Measurements from ENCODE around the gene DDI2. TPM values are rescaled to one million over a fixed set of nuclear protein-coding genes. Genes with fewer than 3 reads are reported as not detected.

DDI2 gene
- total and polyA plus RNA-seq, 2 experiments from 2014 or later = 5.6 to 27.4 TPM

GRCh38 chr1:15592285-15592684 lies 25.0 kb upstream of the DDI2 start:
- Histone ChIP-seq H3K4me3 (no peak overlapping the region), H3K4me1 (ENCODE audit: insufficient read depth) (no peaks in the 10 kb centered on the region), H3K27ac (no peak overlapping the region), H3K79me2 (no peaks in the 10 kb centered on the region), H2AFZ (no peak overlapping the region), H4K20me1 (ENCODE audit: insufficient read depth, poor library complexity, severe bottlenecking) (no peaks in the 10 kb centered on the region), H3K4me2 (no peak overlapping the region), H3K27me3 (no peaks in the 10 kb centered on the region), H3K9me3 (ENCODE audit: low read depth) (no peaks in the 10 kb centered on the region), H3K9me2 (replicated peaks; ENCODE audit: insufficient read depth) (no peaks in the 10 kb centered on the region), H3K36me3 (replicated peaks; ENCODE audit: insufficient read depth, low read depth) (no peaks in the 10 kb centered on the region)
- TF ChIP-seq, protein P1, sequence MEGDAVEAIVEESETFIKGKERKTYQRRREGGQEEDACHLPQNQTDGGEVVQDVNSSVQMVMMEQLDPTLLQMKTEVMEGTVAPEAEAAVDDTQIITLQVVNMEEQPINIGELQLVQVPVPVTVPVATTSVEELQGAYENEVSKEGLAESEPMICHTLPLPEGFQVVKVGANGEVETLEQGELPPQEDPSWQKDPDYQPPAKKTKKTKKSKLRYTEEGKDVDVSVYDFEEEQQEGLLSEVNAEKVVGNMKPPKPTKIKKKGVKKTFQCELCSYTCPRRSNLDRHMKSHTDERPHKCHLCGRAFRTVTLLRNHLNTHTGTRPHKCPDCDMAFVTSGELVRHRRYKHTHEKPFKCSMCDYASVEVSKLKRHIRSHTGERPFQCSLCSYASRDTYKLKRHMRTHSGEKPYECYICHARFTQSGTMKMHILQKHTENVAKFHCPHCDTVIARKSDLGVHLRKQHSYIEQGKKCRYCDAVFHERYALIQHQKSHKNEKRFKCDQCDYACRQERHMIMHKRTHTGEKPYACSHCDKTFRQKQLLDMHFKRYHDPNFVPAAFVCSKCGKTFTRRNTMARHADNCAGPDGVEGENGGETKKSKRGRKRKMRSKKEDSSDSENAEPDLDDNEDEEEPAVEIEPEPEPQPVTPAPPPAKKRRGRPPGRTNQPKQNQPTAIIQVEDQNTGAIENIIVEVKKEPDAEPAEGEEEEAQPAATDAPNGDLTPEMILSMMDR (IDR thresholded peaks at IDR 0.05; ENCODE audit: poor library complexity) = no peak
- no peak for TF ChIP-seq EZH2phosphoT487 (IDR thresholded peaks at IDR 0.05; ENCODE audit: low read depth, severe bottlenecking, unreplicated experiment)
- no peak for TF ChIP-seq EZH2 (IDR thresholded peaks at IDR 0.05; ENCODE audit: borderline replicate concordance)
- no peak for DNase-seq (ENCODE audit: low spot score)
- 74% methylated on average over 5 of the region's 5 CpGs for WGBS (ENCODE audit: low lambda C conversion rate, missing lambda C conversion rate)

DNA sequence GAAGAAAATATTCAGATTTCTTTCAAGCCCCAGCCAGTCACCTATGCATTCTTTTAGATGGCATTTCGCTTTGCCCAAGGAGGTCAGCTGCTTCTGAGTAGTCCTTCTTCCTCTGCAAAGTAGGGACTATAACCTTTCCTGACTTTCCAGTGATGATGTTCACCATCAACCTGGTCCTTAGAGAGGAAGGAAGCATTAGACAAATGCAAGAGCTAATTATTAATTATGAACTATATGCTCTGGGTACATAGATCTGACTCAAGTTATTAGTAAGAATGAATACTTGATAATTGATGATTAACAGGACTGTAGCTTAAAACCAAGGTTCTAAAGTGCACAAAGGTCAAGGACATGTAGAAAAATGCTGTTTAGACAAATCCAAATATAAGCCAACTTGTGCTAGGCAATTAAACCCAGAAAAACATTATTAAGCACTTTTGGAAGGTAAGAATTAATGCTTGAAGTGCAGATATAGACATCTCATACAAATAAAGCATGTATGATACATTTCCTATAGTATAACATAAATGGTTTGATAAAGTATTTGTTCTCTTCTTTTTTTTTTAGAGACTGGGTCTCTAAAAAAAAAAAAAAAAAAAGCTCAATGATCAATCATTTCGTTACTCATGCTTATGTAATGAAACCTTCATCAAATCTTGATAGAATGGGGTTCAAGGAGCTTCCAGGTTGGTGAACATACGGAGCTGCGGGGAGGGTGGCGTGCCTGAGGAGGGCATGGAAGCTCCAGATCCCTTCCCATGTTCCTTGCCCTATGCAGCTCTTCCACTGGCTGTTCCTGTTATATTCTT lies 21.2 kb upstream of the DDI2 start:
- Histone ChIP-seq H3K79me2 (no peaks in the 10 kb centered on the region), H3K27ac (no peak overlapping the region), H3K9me2 (replicated peaks; ENCODE audit: insufficient read depth) (no peaks in the 10 kb centered on the region), H3K9me3 (ENCODE audit: low read depth) (no peaks in the 10 kb centered on the region), H2AFZ (no peak overlapping the region), H4K20me1 (ENCODE audit: insufficient read depth, poor library complexity, severe bottlenecking) (no peaks in the 10 kb centered on the region), H3K4me1 (ENCODE audit: insufficient read depth) (no peaks in the 10 kb centered on the region), H3K4me3 (no peak overlapping the region), H3K27me3 (no peaks in the 10 kb centered on the region), H3K36me3 (replicated peaks; ENCODE audit: insufficient read depth, low read depth) (no peaks in the 10 kb centered on the region), H3K4me2 (no peak overlapping the region)
- 82% methylated on average over 5 of the region's 5 CpGs for WGBS (ENCODE audit: low lambda C conversion rate, missing lambda C conversion rate)
- DNase-seq (ENCODE audit: low spot score) = no peak
- TF ChIP-seq, protein P1 (IDR thresholded peaks at IDR 0.05; ENCODE audit: poor library complexity) = no peak
- TF ChIP-seq EZH2phosphoT487 (IDR thresholded peaks at IDR 0.05; ENCODE audit: low read depth, severe bottlenecking, unreplicated experiment) (no peak), EZH2 (IDR thresholded peaks at IDR 0.05; ENCODE audit: borderline replicate concordance) (no peak)

- no peaks in the 10 kb centered on the region for H3K27me3 ChIP-seq
- WGBS (ENCODE audit: low lambda C conversion rate, missing lambda C conversion rate) = 80% methylated on average over 2 of the region's 2 CpGs
- no peak overlapping the region for H3K4me2 ChIP-seq
- H2AFZ ChIP-seq = no peak overlapping the region
- no peak overlapping the region for H3K4me3 ChIP-seq
- no peaks in the 10 kb centered on the region for H4K20me1 ChIP-seq (ENCODE audit: insufficient read depth, poor library complexity, severe bottlenecking)
- H3K9me2 ChIP-seq (replicated peaks; ENCODE audit: insufficient read depth) = no peaks in the 10 kb centered on the region
- no peak overlapping the region for H3K27ac ChIP-seq
- TF ChIP-seq EZH2 (IDR thresholded peaks at IDR 0.05; ENCODE audit: borderline replicate concordance) (no peak), EZH2phosphoT487 (IDR thresholded peaks at IDR 0.05; ENCODE audit: low read depth, severe bottlenecking, unreplicated experiment) (no peak)
- TF ChIP-seq, protein P1 (IDR thresholded peaks at IDR 0.05; ENCODE audit: poor library complexity) = no peak
- H3K79me2 ChIP-seq = no peaks in the 10 kb centered on the region
- peaks cover 5% of the 10 kb centered on the region for H3K4me1 ChIP-seq (ENCODE audit: insufficient read depth)
- no peaks in the 10 kb centered on the region for H3K9me3 ChIP-seq (ENCODE audit: low read depth)
- DNase-seq (ENCODE audit: low spot score) = no peak
- no peaks in the 10 kb centered on the region for H3K36me3 ChIP-seq (replicated peaks; ENCODE audit: insufficient read depth, low read depth)
Observed at GRCh38 chr1:15598436-15598835, 18.8 kb upstream of the DDI2 start.
